ENCODE data around the gene TTC34. TPM values are rescaled to one million over a fixed set of nuclear protein-coding genes. Genes with fewer than 3 reads are reported as not detected.
"Not testable (repeated sequence)": the region's sequence is repeated elsewhere in the genome, so short reads cannot be mapped to it uniquely, and the experiment has no call there.

Gene TTC34
- total and polyA plus RNA-seq, 2 of the 4 experiments (the other 2 are of a cell fraction), result under 0.01 to 0.09 TPM

DNA sequence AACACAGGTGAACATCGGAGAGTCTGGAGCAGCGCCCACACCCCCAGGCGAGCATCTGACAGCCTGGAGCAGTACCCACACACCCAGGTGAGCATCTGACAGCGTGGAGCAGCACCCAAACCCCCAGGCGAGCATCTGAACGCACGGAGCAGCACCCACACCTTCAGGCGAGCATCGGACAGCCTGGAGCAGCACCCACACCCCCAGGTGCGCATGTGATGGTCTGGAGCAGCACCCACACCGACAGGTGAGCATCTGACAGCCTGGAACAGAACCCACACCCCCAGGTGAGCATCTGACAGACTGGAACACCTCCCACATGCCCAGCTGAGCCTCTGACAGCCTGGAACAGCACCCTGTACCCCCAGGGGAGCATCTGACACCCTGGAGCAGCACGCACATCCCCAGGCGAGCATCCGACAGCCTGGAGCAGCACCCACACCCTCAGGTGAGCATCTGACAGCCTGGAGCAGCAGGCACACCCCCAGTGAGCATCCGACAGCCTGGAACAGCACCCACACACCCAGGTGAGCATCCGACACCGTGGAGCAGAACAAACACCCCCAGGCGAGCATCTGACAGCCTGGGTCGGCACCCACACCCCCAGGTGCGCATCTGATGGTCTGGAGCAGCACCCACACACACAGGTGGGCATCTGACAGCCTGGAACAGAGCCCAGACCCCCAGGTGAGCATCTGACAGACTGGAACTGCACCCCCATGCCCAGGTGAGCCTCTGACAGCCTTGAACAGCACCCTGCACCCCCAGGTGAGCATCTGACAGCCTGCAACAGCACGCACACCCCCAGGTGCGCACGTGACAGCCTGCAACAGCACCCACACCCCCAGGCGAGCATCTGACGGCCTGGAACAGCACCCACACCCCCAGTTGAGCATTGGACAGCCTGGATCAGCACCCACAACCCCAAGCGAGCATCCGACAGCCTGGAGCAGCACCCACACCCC lies 50.4 kb downstream of the TTC34 start:
- H3K4me3 ChIP-seq (ENCODE audit: insufficient read depth, low read depth, low read length); H2AK5ac ChIP-seq (ENCODE audit: low read depth, low read length); H3K4me2 ChIP-seq (ENCODE audit: low read depth, low read length); H2AFZ ChIP-seq (replicated peaks; ENCODE audit: low read length, poor library complexity); H2BK15ac ChIP-seq (ENCODE audit: low read depth, low read length); H2AK9ac ChIP-seq (replicated peaks; ENCODE audit: low read depth, low read length, poor library complexity); H3K18ac ChIP-seq (ENCODE audit: low read depth, low read length); in situ Hi-C loops (cut with MboI; ENCODE audit: low sequenced_read_pairs); intact Hi-C loops (cut with micrococcal nuclease); H3K4ac ChIP-seq (ENCODE audit: low read depth, low read length); H4K20me1 ChIP-seq (ENCODE audit: insufficient read depth, low read length); H3K9ac ChIP-seq (ENCODE audit: low read depth, low read length); BruUV-seq (replicated peaks); H3K9me1 ChIP-seq (ENCODE audit: insufficient read depth, low read length); H2BK120ac ChIP-seq (ENCODE audit: low read depth, low read length); H4K91ac ChIP-seq (ENCODE audit: insufficient read depth, low read depth, low read length); H2BK20ac ChIP-seq (ENCODE audit: low read depth, low read length); H3K27me3 ChIP-seq (ENCODE audit: control insufficient read depth, insufficient read depth, low read length); CTCF ChIA-PET; ATAC-seq (ENCODE audit: low read depth); H3K56ac ChIP-seq (ENCODE audit: extremely low read depth, insufficient read depth, low read length); H2BK5ac ChIP-seq (ENCODE audit: low read depth, low read length, poor library complexity, severe bottlenecking); H3K27ac ChIP-seq (ENCODE audit: insufficient read depth, low read length); dilution Hi-C loops (cut with HindIII; ENCODE audit: low sequenced_read_pairs, unreplicated experiment); H3K4me1 ChIP-seq (ENCODE audit: control insufficient read depth, insufficient read depth, low read length); DNase-seq; POLR2A ChIA-PET (ENCODE audit: unreplicated experiment); H3K36me3 ChIP-seq (ENCODE audit: control insufficient read depth, insufficient read depth, low read length); H3K79me1 ChIP-seq (ENCODE audit: low read depth in 1 of 2, low read length in 2 of 2); H4K5ac ChIP-seq (ENCODE audit: low read depth, low read length); H3K14ac ChIP-seq (replicated peaks; ENCODE audit: low read depth, low read length); H4K8ac ChIP-seq (ENCODE audit: low read depth in 2 of 2, low read length in 2 of 2); H3K23ac ChIP-seq (ENCODE audit: low read depth, low read length): not testable (repeated sequence)
- H3K9me3 ChIP-seq (ENCODE audit: control insufficient read depth, insufficient read depth, low read length), result peaks cover 18% of the 10 kb centered on the region
- WGBS, 2 experiments (ENCODE audit: extremely low coverage in 2 of 2, insufficient read length in 1 of 2), result 53% methylated on average over 3 of the region's 27 CpGs; no CpG with 5 or more reads in 1 of the 2 experiments

- H3K27ac ChIP-seq (ENCODE audit: insufficient read depth, low read length); H2BK120ac ChIP-seq (ENCODE audit: low read depth, low read length); H3K27me3 ChIP-seq (ENCODE audit: control insufficient read depth, insufficient read depth, low read length); CTCF ChIA-PET; H4K8ac ChIP-seq (ENCODE audit: low read depth in 2 of 2, low read length in 2 of 2); H3K14ac ChIP-seq (replicated peaks; ENCODE audit: low read depth, low read length); intact Hi-C loops (cut with micrococcal nuclease); H2BK15ac ChIP-seq (ENCODE audit: low read depth, low read length); H2BK5ac ChIP-seq (ENCODE audit: low read depth, low read length, poor library complexity, severe bottlenecking); in situ Hi-C loops (cut with MboI; ENCODE audit: low sequenced_read_pairs); DNase-seq; ATAC-seq (ENCODE audit: low read depth); H2BK20ac ChIP-seq (ENCODE audit: low read depth, low read length); H2AK9ac ChIP-seq (replicated peaks; ENCODE audit: low read depth, low read length, poor library complexity); H4K91ac ChIP-seq (ENCODE audit: insufficient read depth, low read depth, low read length); H4K5ac ChIP-seq (ENCODE audit: low read depth, low read length); H2AFZ ChIP-seq (replicated peaks; ENCODE audit: low read length, poor library complexity); H3K18ac ChIP-seq (ENCODE audit: low read depth, low read length); H3K4me2 ChIP-seq (ENCODE audit: low read depth, low read length); H3K4ac ChIP-seq (ENCODE audit: low read depth, low read length); BruUV-seq (replicated peaks); dilution Hi-C loops (cut with HindIII; ENCODE audit: low sequenced_read_pairs, unreplicated experiment); H3K4me3 ChIP-seq (ENCODE audit: insufficient read depth, low read depth, low read length); H3K9me1 ChIP-seq (ENCODE audit: insufficient read depth, low read length); H2AK5ac ChIP-seq (ENCODE audit: low read depth, low read length); H3K56ac ChIP-seq (ENCODE audit: extremely low read depth, insufficient read depth, low read length); H3K4me1 ChIP-seq (ENCODE audit: control insufficient read depth, insufficient read depth, low read length); H3K36me3 ChIP-seq (ENCODE audit: control insufficient read depth, insufficient read depth, low read length); POLR2A ChIA-PET (ENCODE audit: unreplicated experiment); H3K23ac ChIP-seq (ENCODE audit: low read depth, low read length); H3K9ac ChIP-seq (ENCODE audit: low read depth, low read length); H3K79me1 ChIP-seq (ENCODE audit: low read depth in 1 of 2, low read length in 2 of 2); H4K20me1 ChIP-seq (ENCODE audit: insufficient read depth, low read length): not testable (repeated sequence)
- H3K9me3 ChIP-seq (ENCODE audit: control insufficient read depth, insufficient read depth, low read length), result peaks cover 18% of the 10 kb centered on the region
- WGBS, 2 experiments (ENCODE audit: extremely low coverage in 2 of 2, insufficient read length in 1 of 2), result 33% methylated on average over 3 of the region's 14 CpGs; no CpG with 5 or more reads in 1 of the 2 experiments
Observed at GRCh38 chr1:2750041-2750680, 51.3 kb downstream of the TTC34 start.
